ENCODE measurements around the gene PHLPP1. TPM values are rescaled to one million over a fixed set of nuclear protein-coding genes. Genes with fewer than 3 reads are reported as not detected.

The PHLPP1 gene
- total and polyA plus RNA-seq, 8 donors: 2.9 to 14.7 (median 8.3) TPM

DNA sequence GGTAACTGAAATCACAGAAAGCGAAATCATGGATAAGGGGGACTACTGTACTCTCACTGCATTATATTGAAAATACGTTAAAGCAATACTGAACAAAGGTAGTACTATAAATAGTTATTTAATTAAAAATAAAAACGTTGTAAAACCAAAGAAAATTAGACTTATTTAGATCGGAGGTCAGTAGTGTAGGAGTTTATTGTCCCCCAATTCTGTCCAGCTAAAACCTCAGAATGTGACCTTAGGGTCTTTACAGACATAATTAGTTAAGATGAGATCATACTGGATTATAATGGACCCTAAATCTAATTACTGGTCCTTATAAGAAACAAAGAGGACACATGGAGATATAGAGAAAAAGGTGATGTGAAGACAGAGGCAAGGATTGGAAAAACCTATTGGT lies 95.3 kb downstream of the PHLPP1 start:
- FAIRE-seq: no peak

DNA sequence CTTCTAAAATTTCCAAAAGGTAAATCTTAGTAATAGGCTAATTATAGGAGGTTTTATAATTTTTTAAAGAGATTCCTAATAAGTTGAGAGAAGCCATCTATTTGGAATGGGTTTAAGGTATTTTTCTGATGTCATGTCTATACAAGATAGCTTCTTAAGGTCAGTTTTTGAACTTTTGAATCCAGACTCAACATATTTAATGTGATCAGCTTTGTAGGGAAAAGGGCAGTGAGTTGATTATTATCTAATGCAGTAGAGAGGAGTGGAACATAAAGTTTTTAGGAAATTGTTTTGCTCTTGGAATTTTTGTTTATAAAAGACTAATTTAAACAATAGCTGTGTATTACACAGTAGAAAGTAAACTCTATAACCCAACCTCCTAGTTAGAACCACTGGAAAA lies 96.3 kb downstream of the PHLPP1 start:
- H3K4me3 ChIP-seq: no peak overlapping the region
- FAIRE-seq (peak; percentile 23), DNase-seq (no peak), ATAC-seq (no peak)
- H3K27ac ChIP-seq: peak overlapping the region in 2 of 4 donors; percentile 19 to 60
- H3K4me1 ChIP-seq: peaks cover 18 to 30% (median 24%) of the 10 kb centered on the region in 3 donors
- H3K36me3 ChIP-seq: no peaks in the 10 kb centered on the region
- H3K27me3 ChIP-seq: no peaks in the 10 kb centered on the region
- intact Hi-C loops (cut with DNase I): no loop called here
- TF ChIP-seq, protein P1, sequence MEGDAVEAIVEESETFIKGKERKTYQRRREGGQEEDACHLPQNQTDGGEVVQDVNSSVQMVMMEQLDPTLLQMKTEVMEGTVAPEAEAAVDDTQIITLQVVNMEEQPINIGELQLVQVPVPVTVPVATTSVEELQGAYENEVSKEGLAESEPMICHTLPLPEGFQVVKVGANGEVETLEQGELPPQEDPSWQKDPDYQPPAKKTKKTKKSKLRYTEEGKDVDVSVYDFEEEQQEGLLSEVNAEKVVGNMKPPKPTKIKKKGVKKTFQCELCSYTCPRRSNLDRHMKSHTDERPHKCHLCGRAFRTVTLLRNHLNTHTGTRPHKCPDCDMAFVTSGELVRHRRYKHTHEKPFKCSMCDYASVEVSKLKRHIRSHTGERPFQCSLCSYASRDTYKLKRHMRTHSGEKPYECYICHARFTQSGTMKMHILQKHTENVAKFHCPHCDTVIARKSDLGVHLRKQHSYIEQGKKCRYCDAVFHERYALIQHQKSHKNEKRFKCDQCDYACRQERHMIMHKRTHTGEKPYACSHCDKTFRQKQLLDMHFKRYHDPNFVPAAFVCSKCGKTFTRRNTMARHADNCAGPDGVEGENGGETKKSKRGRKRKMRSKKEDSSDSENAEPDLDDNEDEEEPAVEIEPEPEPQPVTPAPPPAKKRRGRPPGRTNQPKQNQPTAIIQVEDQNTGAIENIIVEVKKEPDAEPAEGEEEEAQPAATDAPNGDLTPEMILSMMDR (IDR thresholded peaks at IDR 0.05): no peak
- H3K9me3 ChIP-seq: no peaks in the 10 kb centered on the region

More for the DNA sequence above, 95.3 kb downstream of the PHLPP1 start:
- WGBS, 2 donors: 81 to 87% methylated on average over 4 of the region's 4 CpGs
- Histone ChIP-seq H3K9me3 (no peaks in the 10 kb centered on the region), H3K4me3 (no peak overlapping the region), H3K36me3 (no peaks in the 10 kb centered on the region), H3K4me1 (peaks cover 18 to 30% (median 24%) of the 10 kb centered on the region in 3 donors), H3K27ac (no peak overlapping the region), H3K27me3 (no peaks in the 10 kb centered on the region)
- no peak for ATAC-seq
- DNase-seq: no peak
- TF ChIP-seq, protein P1 (IDR thresholded peaks at IDR 0.05): no peak
- intact Hi-C loops (cut with DNase I): no loop called here

DNA sequence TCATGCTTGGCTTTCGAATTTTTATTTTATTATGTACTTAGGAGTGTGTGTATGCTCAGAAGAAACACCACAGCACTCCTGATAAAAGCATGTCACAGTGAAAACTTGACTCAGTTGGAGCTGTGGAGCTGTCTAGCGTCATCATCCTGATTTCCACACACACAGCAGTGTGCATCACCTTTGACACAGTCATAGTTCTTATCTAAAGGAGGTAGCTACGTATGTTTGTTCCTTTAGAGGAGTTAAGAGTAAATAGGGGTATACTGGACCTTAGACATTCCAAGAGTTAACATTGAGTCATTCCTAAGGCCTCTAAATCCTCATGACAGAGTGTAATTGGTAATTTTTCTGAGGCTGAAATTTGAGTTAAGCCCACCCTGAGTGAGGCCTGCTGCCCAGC lies 96.9 kb downstream of the PHLPP1 start:
- whole genome bisulfite sequencing, 2 donors: 48 to 49% methylated on average over 3 of the region's 3 CpGs
- H3K4me1 ChIP-seq: peaks cover 18 to 30% (median 24%) of the 10 kb centered on the region in 3 donors
- H3K4me3 ChIP-seq: no peak overlapping the region
- peak overlapping the region in 2 of 4 donors; percentile 19 to 60 for H3K27ac ChIP-seq
- DNase-seq: no peak
- H3K36me3 ChIP-seq: no peaks in the 10 kb centered on the region
- intact Hi-C loops (cut with DNase I): no loop called here
- no peak for FAIRE-seq
- TF ChIP-seq, protein P1 (IDR thresholded peaks at IDR 0.05): no peak
- peak; percentile 57 to 75 (median 68) for ATAC-seq
- no peaks in the 10 kb centered on the region for H3K27me3 ChIP-seq
- no peaks in the 10 kb centered on the region for H3K9me3 ChIP-seq

DNA sequence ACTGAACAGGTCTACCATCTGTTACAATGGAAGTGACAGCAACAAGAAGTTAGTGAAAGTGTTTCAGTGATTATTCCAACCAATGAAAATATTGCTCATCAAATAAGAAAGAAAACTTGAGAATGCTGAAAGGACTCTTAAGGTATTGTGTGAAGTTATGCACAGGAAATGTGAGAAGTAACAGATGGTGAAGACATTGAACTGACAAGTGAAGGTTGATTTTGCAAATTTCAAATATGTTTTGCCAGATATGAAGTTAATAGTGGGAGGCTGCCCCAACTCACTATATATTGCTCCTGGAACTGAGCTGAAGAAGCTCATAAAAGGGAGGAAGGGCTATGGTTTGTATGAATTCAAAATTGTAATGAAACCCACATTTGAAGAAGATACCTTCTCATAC lies 97.5 kb downstream of the PHLPP1 start:
- peak overlapping the region in 2 of 4 donors; percentile 19 to 60 for H3K27ac ChIP-seq
- TF ChIP-seq, protein P1 (IDR thresholded peaks at IDR 0.05): no peak
- H3K4me3 ChIP-seq: no peak overlapping the region
- FAIRE-seq (no peak), DNase-seq (no peak), ATAC-seq (peak; percentile 21 to 64 (median 48))
- H3K36me3 ChIP-seq: no peaks in the 10 kb centered on the region
- intact Hi-C loops (cut with DNase I): no loop called here
- no peaks in the 10 kb centered on the region for H3K9me3 ChIP-seq
- no peaks in the 10 kb centered on the region for H3K27me3 ChIP-seq
- peaks cover 18 to 30% (median 24%) of the 10 kb centered on the region in 3 donors for H3K4me1 ChIP-seq

DNA sequence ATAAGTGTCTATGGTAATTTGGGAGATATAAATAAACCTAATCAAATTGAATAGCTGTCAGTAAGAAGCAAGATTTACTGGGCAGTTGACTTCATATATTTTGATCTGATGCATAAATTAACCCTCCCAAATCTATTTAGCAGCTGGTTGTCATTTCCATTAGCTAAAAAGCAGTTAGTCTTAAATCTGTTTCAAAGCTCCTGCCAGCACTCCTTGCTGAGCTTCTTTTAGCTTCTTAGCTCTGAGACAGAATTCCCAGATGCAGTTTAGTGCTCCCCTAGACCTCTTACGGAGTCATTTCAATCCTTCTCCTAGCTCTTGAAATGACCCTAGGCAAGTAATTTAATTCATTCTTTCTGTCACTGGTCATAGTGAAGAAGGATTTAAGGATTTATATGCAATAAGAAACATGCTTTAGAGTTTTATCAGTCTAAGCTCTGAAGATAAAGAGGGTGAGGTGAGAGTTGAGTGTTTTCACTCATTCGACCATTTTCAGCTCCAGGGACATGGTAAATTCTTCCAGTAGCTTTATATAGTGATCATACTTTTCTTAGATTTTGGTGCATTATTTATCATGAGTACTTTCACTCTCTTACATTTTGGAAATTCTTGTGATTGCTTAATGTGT lies 98.9 kb downstream of the PHLPP1 start:
- 47 to 50% methylated on average over 2 of the region's 2 CpGs for WGBS, 2 donors
- H3K36me3 ChIP-seq: no peaks in the 10 kb centered on the region
- peaks cover 18 to 30% (median 24%) of the 10 kb centered on the region in 3 donors for H3K4me1 ChIP-seq
- FAIRE-seq (no peak), ATAC-seq (peak in 1 of 4 donors; percentile 19), DNase-seq (no peak)
- H3K9me3 ChIP-seq: no peaks in the 10 kb centered on the region
- no peaks in the 10 kb centered on the region for H3K27me3 ChIP-seq
- no peak overlapping the region for H3K4me3 ChIP-seq
- TF ChIP-seq, protein P1 (IDR thresholded peaks at IDR 0.05): no peak
- intact Hi-C loops (cut with DNase I): no loop called here
- H3K27ac ChIP-seq: peak overlapping the region in 1 of 4 donors; percentile 24
